Prostate gland (tissue), 2 donors: ENCODE measurements around the gene CDK5RAP3.

Experiments used
- CTCF ChIP-seq, 4 experiments: fragments of 200-600 bp in 2 of 4; fragments of 450-650 bp in 2 of 4; sonication (generic) in 2 of 4; IDR thresholded peaks; 1 replicate in 3 of 4; 2 replicates in 1 of 4; pipeline ENCODE4 v1.5.1; 2016 to 2019; ENCODE audit warnings: antibody characterized with exemption in 4 of 4, mild to moderate bottlenecking in 2 of 4, moderate library complexity in 2 of 4
- POLR2A ChIP-seq: fragments of 450-650 bp; IDR thresholded peaks from one replicate; pipeline ENCODE4 v1.6.1; 2016; ENCODE audit warnings: antibody characterized with exemption, mild to moderate bottlenecking

DNA sequence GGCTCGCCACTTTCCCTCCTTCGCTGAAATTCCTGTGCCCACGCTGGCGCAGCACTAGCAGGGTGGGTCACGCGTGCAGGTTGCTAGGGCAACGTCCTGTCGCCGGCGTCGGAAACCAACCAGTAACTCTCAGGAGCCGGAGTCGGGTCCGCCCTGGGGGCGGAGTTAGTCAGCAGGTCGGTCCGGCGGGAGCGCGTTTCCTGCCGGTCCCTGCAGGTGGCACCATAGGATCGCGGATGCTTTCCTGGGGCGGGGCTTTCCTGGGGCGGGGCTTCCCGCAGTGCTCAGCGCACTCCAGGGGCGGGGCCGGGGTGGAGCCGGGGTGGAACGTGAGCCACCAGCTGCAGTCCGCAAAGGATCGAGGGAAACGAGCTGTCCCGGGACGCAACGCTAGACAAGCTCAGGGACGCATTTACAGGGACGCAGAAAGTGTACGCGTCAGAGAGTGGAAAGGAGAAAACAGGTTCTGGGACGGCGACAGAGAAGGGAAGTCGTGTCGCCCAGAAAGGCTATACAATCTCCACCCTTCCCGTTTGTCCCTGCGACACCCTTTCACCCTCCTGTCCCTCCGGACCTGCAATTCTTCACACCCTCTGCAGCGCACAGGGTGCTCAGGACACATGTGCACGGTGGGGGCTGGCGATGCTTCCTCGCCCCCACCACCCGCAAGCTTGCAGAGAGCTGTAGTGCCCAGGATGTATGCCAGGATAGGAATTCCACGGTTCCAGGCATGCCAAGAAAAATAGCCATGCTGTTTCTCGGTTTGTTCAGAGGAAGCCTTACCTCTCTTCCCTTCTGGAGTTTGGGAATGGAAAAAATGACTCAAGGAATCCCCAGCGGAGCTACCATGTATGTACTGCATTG, 54.4 kb downstream of the CDK5RAP3 start:
- TF ChIP-seq POLR2A (peak; percentile 8), CTCF (IDR thresholded peaks at IDR 0.05) (peak; percentile 77 to 98 (median 94))
